HG03342 (cell line): ENCODE measurements around the gene TP53I13.

ENCODE experiments used
- ATAC-seq: cut with Tn5 transposase; IDR thresholded peaks from one replicate; pipeline ENCODE4 v1.9.1; 2021; ENCODE audit warnings: mild to moderate bottlenecking, moderate library complexity; ENCODE audit not compliant: unreplicated experiment

The TP53I13 gene

GRCh38 chr17:29566473-29567303, 1.8 kb upstream of the TP53I13 start, which contains the start of gene ABHD15:
Gene ABHD15, minus strand, starts transcription at chr17:29567037. Its CDS starts 71 bp downstream, at chr17:29566966.
- no peak for ATAC-seq

DNA sequence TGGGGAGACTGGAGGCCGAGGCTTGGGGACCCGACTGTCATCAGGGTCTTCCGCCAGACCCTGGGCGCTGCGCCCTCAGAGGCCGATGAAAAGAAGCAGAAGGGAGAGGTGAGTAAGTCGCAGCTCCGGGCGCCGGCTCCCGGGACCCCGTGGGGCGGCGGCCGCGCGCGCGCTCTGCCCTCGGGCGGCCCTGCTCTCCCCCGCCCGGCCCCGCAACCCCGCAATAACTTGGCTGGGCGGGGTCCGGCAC, 1.3 kb upstream of the TP53I13 start:
- ATAC-seq = no peak

GRCh38 chr17:29567554-29568330, 759 bp upstream of the TP53I13 start:
- peak; percentile 41 for ATAC-seq

DNA sequence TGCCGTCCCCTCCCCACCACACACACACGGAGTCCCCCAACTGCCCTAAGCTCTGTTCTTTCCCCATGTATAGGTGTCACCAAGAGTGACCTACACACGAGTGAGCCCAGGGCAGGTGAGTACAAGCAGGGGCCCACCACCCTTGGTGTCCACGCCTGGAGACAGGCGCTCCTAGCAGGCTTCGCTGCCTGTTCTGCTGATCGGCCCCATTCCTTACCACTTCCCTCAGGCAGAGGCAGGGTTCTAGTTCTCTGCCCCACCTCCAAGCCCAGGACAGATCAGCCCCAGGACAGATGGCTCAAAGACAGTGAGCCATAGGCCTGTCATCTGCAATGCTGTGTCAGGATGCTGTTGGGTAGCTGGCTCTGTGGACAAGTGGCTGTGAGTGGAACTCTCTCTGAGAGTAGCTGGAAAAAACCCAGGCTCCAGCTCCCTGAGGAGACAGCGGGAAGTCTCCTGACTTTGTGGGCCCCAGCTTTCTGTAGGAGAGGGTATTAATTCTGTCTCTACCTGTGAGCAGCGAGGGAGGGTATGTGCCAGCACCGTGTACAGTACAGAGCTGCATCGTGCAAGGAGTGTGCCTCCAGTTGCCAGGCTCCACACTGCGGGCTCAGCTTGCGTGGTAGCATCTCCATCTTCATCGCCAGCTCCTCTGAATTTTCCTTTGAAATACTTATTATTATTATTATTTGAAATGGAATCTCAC, 897 bp downstream of the TP53I13 start:
- no peak for ATAC-seq

DNA sequence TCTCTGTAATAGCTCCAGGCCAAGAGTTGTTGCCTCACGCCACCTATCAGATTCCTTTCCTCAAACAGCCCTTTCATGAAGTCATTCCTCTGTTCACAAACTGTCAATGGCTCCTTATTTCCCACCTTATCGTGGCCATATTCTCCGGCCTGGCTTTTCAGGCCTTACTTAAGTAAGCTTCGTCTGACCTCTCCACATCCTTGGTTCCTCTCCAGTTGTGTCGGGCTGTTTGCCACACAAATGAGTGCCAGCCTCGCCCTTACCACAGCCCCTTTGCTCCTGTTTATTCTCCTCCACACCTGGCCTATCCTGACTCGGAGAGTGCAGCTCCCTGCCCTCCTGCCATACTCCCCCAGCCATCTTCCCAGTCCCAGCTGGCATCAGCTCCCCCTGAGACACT, 2.0 kb downstream of the TP53I13 start:
- ATAC-seq = no peak

- no peak for ATAC-seq
Measured at GRCh38 chr17:29571486-29571882, 3.0 kb downstream of the TP53I13 start.

DNA sequence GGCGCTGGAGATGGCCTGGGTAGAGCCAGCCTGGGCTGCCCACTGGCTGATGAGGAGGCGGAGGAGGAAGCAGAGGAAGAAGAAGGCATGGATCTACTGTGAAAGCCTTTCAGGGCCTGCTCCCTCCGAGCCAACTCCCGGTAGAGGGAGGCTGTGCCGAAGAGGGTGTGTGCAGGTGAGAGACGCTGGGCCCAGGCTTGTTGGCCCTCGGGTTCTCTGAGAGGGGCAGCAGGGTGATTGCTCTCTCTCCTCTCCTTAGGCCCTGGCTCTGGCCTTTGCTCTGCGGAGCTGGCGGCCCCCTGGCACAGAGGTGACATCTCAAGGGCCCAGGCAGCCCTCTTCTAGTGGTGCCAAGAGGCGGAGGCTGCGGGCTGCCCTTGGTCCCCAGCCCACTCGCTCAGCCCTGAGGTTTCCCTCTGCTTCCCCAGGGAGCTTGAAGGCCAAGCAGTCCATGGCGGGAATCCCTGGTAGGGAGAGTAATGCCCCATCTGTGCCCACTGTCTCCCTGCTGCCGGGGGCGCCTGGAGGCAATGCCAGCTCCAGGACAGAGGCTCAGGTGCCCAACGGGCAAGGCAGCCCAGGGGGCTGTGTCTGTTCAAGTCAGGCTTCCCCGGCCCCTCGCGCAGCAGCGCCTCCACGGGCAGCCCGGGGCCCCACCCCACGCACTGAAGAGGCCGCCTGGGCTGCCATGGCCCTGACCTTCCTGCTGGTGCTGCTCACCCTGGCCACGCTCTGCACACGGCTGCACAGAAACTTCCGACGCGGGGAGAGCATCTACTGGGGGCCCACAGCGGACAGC, 3.6 kb downstream of the TP53I13 start:
- no peak for ATAC-seq

- no peak for ATAC-seq
Measured at GRCh38 chr17:29572691-29573557, 4.4 kb downstream of the TP53I13 start.

DNA sequence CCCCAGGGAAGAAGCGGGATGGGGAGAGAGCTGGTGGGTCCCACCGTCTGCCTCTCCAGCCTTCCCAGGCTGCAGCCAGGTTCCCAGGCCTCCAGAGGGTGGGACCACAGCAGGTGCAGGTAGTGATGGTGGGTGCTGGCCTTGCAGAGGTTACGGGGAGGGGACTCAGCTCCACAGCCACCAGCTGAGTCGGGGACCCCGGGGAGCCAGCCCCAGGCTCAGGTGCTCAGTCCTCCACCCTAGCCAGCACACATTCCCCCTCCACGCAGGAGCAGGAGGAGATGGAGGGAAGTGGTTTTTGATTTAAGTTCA, 5.0 kb downstream of the TP53I13 start:
- ATAC-seq = no peak

- no peak for ATAC-seq
Measured at GRCh38 chr17:29573871-29574731, 5.6 kb downstream of the TP53I13 start.

- ATAC-seq = no peak
Measured at GRCh38 chr17:29574732-29575510, 6.4 kb downstream of the TP53I13 start.

GRCh38 chr17:29575511-29576213, 7.2 kb downstream of the TP53I13 start:
- no peak for ATAC-seq

DNA sequence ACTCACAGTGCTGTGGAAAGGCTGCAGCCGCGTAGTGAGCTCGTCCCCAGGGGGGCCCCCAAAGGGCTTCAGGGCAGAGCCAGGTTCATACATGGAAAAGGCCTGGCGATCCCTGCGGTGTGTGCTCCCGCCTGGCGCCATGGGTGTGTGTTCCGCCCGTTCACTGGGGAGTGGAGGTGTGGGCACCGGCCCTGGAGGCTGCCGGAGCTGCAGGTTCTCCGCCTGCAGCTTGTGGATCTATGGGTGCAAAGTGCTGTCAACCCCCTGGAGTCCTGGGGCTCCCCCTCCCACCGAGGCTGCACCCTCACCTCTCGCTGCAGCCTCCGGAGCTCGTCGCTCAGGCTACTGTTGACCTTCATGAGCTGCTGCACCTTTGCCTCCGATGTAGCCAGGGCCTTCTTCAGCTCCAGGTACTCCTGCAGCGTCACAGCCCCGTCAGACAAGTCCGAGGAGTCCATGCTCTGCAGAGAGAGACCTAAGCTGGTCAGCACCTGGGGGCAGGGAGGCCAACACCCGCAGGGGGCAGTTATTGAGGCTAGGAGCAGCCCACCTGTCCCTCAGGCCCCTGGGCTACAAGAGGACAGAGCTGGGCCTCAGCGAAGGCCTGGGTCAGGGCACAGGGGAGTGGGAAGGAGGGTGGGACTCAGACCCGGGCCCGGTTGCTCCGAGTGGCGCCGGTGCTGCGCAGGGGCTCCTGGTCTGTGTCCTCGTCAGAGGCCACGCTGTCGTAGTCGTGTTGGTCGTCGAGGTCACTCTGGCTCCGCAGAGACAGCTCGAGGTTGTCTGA, 7.9 kb downstream of the TP53I13 start:
- ATAC-seq = no peak

DNA sequence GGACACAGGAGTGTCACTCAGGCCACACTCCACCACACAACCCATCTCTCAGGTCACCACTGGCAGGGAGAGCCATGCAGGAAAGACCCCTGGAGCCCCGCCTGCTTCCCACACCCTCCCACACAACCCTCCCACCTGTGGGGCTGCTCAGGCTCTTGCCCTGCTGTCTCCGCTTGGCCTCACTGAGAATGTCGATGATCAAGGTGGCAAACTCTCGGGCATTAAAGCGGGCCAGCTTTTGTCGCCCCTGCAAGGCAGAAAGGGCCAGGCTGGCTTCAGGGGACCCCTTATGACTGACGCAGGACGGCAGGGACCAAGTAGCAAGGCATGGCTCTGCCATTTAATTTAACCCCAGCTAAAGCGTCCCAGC, 8.5 kb downstream of the TP53I13 start:
- no peak for ATAC-seq

GRCh38 chr17:29577385-29578211, 9.1 kb downstream of the TP53I13 start:
- ATAC-seq = no peak
